ENCODE measurements around the gene SKA1. TPM values are rescaled to one million over a fixed set of nuclear protein-coding genes. Genes with fewer than 3 reads are reported as not detected.

The SKA1 gene
- total and polyA plus RNA-seq, 9 of the 15 experiments (the other 6 are each of a cell fraction or from before 2014, with no cell fraction given), result 27.8 to 67.2 (median 41.9) TPM

DNA sequence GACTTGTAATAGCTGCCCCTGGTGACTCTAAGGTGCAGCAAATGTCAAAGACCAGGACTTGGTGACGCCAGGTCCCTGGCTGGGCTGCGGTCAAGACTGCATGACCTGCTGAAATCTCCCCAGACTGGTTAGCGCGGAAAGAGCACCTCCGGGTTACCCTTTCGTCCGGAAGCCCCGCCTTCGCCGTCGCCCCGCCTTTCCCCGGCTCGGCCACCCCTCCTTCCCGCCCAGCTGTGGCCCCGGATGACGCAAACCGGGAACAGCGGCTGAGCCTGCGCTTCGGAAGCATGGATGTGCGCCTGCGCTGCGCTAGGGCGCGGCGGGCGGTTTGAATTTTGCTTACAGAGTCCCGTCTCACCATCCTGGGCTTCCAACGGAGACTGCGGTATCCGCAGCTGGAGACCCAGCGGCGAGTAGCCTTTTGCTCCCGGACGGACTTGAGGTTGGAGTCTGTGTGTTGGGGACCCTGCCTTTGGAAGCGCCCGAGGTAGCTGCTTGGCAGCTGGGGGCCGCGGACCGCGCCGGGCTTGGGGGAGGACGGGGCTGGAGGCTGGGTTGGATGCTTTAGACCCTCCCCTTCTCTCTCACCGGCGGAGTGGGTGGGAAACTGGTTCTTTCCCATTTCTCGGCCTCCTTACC lies at the start of gene SKA1 (continued):
- TF ChIP-seq RBM15 (IDR thresholded peaks at IDR 0.05; ENCODE audit: insufficient read depth, low read length) (no peak), TCF3 (CRISPR knock-in tag; IDR thresholded peaks at IDR 0.05) (peak; percentile 43; the same call in 1 of the 2 replicates), ZNF561 (CRISPR knock-in tag; conservative IDR thresholded peaks at IDR 0.05) (no peak), HEY1 (CRISPR knock-in tag; IDR thresholded peaks at IDR 0.05; ENCODE audit: borderline replicate concordance) (no peak), DPF2 (IDR thresholded peaks at IDR 0.05) (no peak), KDM5B (IDR thresholded peaks at IDR 0.05; ENCODE audit: insufficient replicate concordance, low read depth, low read length) (peak; percentile 92), ETV6 (IDR thresholded peaks at IDR 0.05; ENCODE audit: borderline replicate concordance in 1 of 2, low read depth in 2 of 2, low read length in 1 of 2) (no peak), ETV6 (CRISPR knock-in tag; IDR thresholded peaks at IDR 0.05; ENCODE audit: borderline replicate concordance) (no peak)
- TF ChIP-seq, protein P1, sequence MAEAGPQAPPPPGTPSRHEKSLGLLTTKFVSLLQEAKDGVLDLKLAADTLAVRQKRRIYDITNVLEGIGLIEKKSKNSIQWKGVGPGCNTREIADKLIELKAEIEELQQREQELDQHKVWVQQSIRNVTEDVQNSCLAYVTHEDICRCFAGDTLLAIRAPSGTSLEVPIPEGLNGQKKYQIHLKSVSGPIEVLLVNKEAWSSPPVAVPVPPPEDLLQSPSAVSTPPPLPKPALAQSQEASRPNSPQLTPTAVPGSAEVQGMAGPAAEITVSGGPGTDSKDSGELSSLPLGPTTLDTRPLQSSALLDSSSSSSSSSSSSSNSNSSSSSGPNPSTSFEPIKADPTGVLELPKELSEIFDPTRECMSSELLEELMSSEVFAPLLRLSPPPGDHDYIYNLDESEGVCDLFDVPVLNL (CRISPR knock-in tag; IDR thresholded peaks at IDR 0.05; ENCODE audit: low read depth), result peak; percentile 99

DNA sequence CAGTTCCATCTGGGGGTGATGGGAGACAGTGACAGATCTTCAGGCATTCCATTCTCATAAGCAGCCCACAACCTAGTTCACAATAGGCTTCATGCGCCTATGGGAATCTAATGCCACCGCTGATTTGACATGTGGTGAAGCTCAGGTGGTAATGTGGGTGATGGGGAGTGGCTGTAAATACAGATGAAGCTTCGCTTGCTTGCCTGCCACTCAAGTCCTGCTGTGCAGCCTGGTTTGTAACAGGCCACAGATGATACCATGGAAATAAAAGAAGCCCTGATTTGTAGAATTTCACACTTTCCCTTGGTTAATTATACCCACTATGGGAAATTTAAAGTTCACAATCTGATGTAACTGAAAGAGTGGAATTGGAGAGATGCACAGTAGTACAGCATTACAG lies 46.9 kb upstream of the SKA1 start:
- H3K9me1 ChIP-seq (ENCODE audit: control insufficient read depth, insufficient read depth, low read length), result no peaks in the 10 kb centered on the region
- no peak for ATAC-seq
- in situ Hi-C loops (cut with MboI), result no loop called here
- ChIA-PET CTCF (ENCODE audit: low intra/inter-chr PET ratio) (no interaction called here), POLR2A (no interaction called here)
- no peak for FAIRE-seq
- no TSS peak for BruUV-seq (replicated peaks)
- H3K4me2 ChIP-seq (ENCODE audit: insufficient read depth, low read length), result no peak overlapping the region
- no peak overlapping the region for H3K9ac ChIP-seq (ENCODE audit: insufficient read depth in 1 of 2, low read depth in 2 of 2, low read length in 2 of 2)
- no peaks in the 10 kb centered on the region for H3K4me1 ChIP-seq (replicated peaks in 1 of 2; ENCODE audit: control insufficient read depth in 2 of 2, insufficient read depth in 2 of 2, low read length in 2 of 2)
- no peaks in the 10 kb centered on the region for H3K36me3 ChIP-seq (ENCODE audit: control insufficient read depth, insufficient read depth, low read length)
- H3K79me2 ChIP-seq (ENCODE audit: control insufficient read depth, insufficient read depth, low read length), result no peaks in the 10 kb centered on the region
- no peak for DNase-seq (ENCODE audit: extremely low read depth in 1 of 4, low spot score in 3 of 4)
- intact Hi-C loops (cut with micrococcal nuclease), result no loop called here
- H4K20me1 ChIP-seq (replicated peaks; ENCODE audit: control insufficient read depth, insufficient read depth, low read length), result no peaks in the 10 kb centered on the region
- no peak overlapping the region for H3K27ac ChIP-seq (ENCODE audit: extremely low read depth, low read depth, low read length)
- H3K4me3 ChIP-seq, result no peak overlapping the region
- no peaks in the 10 kb centered on the region for H3K27me3 ChIP-seq (ENCODE audit: control insufficient read depth in 2 of 2, insufficient read depth in 2 of 2, low read length in 2 of 2)
- no peak overlapping the region for H2AFZ ChIP-seq (ENCODE audit: low read depth, low read length)
- 6% methylated on average over 3 of the region's 3 CpGs for WGBS (ENCODE audit: insufficient coverage, low coverage, missing lambda C conversion rate)
- H3K9me3 ChIP-seq (replicated peaks; ENCODE audit: control insufficient read depth, insufficient read depth, low read depth, low read length), result no peaks in the 10 kb centered on the region
- TF ChIP-seq SRSF3 (IDR thresholded peaks at IDR 0.05; ENCODE audit: insufficient read depth, low read length), result no peak
- TF ChIP-seq, protein P2, sequence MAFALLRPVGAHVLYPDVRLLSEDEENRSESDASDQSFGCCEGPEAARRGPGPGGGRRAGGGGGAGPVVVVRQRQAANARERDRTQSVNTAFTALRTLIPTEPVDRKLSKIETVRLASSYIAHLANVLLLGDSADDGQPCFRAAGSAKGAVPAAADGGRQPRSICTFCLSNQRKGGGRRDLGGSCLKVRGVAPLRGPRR (CRISPR knock-in tag; IDR thresholded peaks at IDR 0.05), result no peak
- TF ChIP-seq ETS2 (tag; IDR thresholded peaks at IDR 0.05; ENCODE audit: borderline replicate concordance, poor library complexity, severe bottlenecking), result no peak
- TF ChIP-seq NCOA2 (IDR thresholded peaks at IDR 0.05; ENCODE audit: partially characterized antibody in 2 of 2), result no peak
- TF ChIP-seq, protein P3, sequence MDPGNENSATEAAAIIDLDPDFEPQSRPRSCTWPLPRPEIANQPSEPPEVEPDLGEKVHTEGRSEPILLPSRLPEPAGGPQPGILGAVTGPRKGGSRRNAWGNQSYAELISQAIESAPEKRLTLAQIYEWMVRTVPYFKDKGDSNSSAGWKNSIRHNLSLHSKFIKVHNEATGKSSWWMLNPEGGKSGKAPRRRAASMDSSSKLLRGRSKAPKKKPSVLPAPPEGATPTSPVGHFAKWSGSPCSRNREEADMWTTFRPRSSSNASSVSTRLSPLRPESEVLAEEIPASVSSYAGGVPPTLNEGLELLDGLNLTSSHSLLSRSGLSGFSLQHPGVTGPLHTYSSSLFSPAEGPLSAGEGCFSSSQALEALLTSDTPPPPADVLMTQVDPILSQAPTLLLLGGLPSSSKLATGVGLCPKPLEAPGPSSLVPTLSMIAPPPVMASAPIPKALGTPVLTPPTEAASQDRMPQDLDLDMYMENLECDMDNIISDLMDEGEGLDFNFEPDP (CRISPR knock-in tag; IDR thresholded peaks at IDR 0.05), result no peak
- TF ChIP-seq SREBF2 (CRISPR knock-in tag; IDR thresholded peaks at IDR 0.05), result no peak
- TF ChIP-seq PYGO2 (tag; IDR thresholded peaks at IDR 0.05), result no peak
- TF ChIP-seq, protein P4, sequence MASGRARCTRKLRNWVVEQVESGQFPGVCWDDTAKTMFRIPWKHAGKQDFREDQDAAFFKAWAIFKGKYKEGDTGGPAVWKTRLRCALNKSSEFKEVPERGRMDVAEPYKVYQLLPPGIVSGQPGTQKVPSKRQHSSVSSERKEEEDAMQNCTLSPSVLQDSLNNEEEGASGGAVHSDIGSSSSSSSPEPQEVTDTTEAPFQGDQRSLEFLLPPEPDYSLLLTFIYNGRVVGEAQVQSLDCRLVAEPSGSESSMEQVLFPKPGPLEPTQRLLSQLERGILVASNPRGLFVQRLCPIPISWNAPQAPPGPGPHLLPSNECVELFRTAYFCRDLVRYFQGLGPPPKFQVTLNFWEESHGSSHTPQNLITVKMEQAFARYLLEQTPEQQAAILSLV (tag; IDR thresholded peaks at IDR 0.05), result no peak
- no peak for TF ChIP-seq SMAD4 (CRISPR knock-in tag; conservative IDR thresholded peaks at IDR 0.05)
